A673 (cell line): ENCODE data around the gene SLC16A9. TPM values are rescaled to one million over a fixed set of nuclear protein-coding genes. Genes with fewer than 3 reads are reported as not detected.
"Not testable (repeated sequence)": the region's sequence is repeated elsewhere in the genome, so short reads cannot be mapped to it uniquely, and the experiment has no call there.

ENCODE experiments used
- BruUV-seq: library from RNA; stranded (reverse); fragments of 400-500 nt; replicated peaks from 2 replicates; lab custom pipeline; 2021; lab: Mats Ljungman, UMichigan
- CTCF ChIA-PET: fragments of 300-600 bp; sonication (Branson Sonifier 250); formaldehyde crosslinking; loops from one replicate; lab custom pipeline; 2022; ENCODE audit warnings: antibody characterized with exemption; lab: Charles Lee
- POLR2A ChIA-PET: fragments of 300-600 bp; sonication (Branson Sonifier 250); formaldehyde crosslinking; loops from one replicate; lab custom pipeline; 2022; ENCODE audit warnings: antibody characterized with exemption; ENCODE audit not compliant: low non-redundant PET; lab: Charles Lee
- DNase-seq: peaks from one replicate; pipeline ENCODE4 v3.0.0-alpha.2; 2015; ENCODE audit warnings: low spot score
- H3K27ac ChIP-seq: fragments of 200-600 bp; sonication (generic); 2 replicates; pipeline ENCODE4 v1.5.1; 2016; ENCODE audit warnings: mixed run types, low read depth, mild to moderate bottlenecking, mixed read lengths, antibody characterized with exemption, low read length; ENCODE audit not compliant: poor library complexity, severe bottlenecking
- H3K27me3 ChIP-seq: fragments of 200-600 bp; sonication (generic); replicated peaks from 2 replicates; pipeline ENCODE4 v1.6.1; 2017; ENCODE audit warnings: mixed run types, low read depth, mild to moderate bottlenecking, mixed read lengths, antibody characterized with exemption, low read length; ENCODE audit not compliant: insufficient read depth, poor library complexity
- H3K36me3 ChIP-seq: fragments of 200-600 bp; sonication (generic); 2 replicates; pipeline ENCODE4 v1.6.1; 2016; ENCODE audit warnings: mixed run types, mild to moderate bottlenecking, mixed read lengths, antibody characterized with exemption, low read length; ENCODE audit not compliant: insufficient read depth, poor library complexity, severe bottlenecking
- H3K4me1 ChIP-seq: fragments of 200-600 bp; sonication (generic); 2 replicates; pipeline ENCODE4 v1.6.1; 2017; ENCODE audit warnings: mixed run types, mild to moderate bottlenecking, mixed read lengths, antibody characterized with exemption, low read length; ENCODE audit not compliant: insufficient read depth, poor library complexity, severe bottlenecking
- H3K4me3 ChIP-seq: fragments of 200-600 bp; sonication (generic); 2 replicates; pipeline ENCODE4 v1.5.1; 2016; ENCODE audit warnings: low read depth, mixed run types, mild to moderate bottlenecking, mixed read lengths, low read length; ENCODE audit not compliant: poor library complexity, severe bottlenecking
- H3K9me3 ChIP-seq: fragments of 200-600 bp; sonication (generic); 2 replicates; pipeline ENCODE4 v1.6.1; 2016; ENCODE audit warnings: mixed run types, low read depth, mild to moderate bottlenecking, mixed read lengths, antibody characterized with exemption, low read length; ENCODE audit not compliant: poor library complexity, severe bottlenecking
- EZH2 ChIP-seq: fragments of 200-600 bp; sonication (generic); IDR thresholded peaks from 2 replicates; pipeline ENCODE4 v1.6.1; 2017; ENCODE audit warnings: borderline replicate concordance, low read depth, mild to moderate bottlenecking, mixed read lengths, antibody characterized with exemption, low read length; ENCODE audit not compliant: poor library complexity, severe bottlenecking
- intact Hi-C: fragments of 100-400 bp; cut with micrococcal nuclease; formaldehyde crosslinking; loops from one replicate; pipeline ENCODE4 v1.10.0; 2022; ENCODE audit not compliant: unreplicated experiment
- total RNA-seq: library from RNA; stranded (reverse); gene quantifications from 2 replicates; pipeline ENCODE4 v1.2.3, GENCODE V29; 2021
- TF ChIP-seq, protein P1 (sequence below): fragments of 300-800, 200-600 bp; sonication (generic); conservative IDR thresholded peaks from 2 replicates; pipeline ENCODE4 v1.5.1; 2017; ENCODE audit warnings: low read depth, mild to moderate bottlenecking, antibody characterized with exemption, low read length, moderate library complexity, mixed read lengths

Gene SLC16A9
- total RNA-seq, 1 experiment from 2014 or later, result 2.9 TPM

DNA sequence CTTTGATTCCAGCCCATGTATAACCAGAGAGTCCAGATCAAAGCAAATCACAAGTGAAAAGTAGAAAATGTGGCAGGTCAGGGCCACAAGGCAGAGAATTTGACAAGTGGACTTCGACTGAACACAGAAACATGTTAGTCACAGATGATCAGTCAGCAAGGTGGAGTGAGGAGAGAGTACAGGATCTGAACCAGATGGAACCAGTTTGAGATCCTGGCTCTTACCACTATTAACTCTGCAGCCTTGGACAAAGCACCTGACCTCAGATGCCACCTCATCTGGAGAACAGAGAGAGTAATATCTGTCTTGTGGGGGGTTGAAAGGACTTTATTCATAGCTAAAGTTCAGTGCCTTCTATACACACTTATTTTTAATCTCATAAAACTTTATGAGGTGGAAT lies 39.2 kb upstream of the SLC16A9 start:
- Histone ChIP-seq H3K9me3 (no peaks in the 10 kb centered on the region), H3K4me1 (no peaks in the 10 kb centered on the region), H3K27me3 (no peaks in the 10 kb centered on the region), H3K36me3 (no peaks in the 10 kb centered on the region), H3K27ac (no peak overlapping the region), H3K4me3 (no peak overlapping the region)
- ChIA-PET POLR2A (interaction anchor here (0.6 kb wide), 1 partner anchor 1388 kb away, joined by 3 read pairs; no protein-coding TSS in a partner anchor), CTCF (no interaction called here)
- intact Hi-C loops, result no loop called here
- TF ChIP-seq, protein P1, sequence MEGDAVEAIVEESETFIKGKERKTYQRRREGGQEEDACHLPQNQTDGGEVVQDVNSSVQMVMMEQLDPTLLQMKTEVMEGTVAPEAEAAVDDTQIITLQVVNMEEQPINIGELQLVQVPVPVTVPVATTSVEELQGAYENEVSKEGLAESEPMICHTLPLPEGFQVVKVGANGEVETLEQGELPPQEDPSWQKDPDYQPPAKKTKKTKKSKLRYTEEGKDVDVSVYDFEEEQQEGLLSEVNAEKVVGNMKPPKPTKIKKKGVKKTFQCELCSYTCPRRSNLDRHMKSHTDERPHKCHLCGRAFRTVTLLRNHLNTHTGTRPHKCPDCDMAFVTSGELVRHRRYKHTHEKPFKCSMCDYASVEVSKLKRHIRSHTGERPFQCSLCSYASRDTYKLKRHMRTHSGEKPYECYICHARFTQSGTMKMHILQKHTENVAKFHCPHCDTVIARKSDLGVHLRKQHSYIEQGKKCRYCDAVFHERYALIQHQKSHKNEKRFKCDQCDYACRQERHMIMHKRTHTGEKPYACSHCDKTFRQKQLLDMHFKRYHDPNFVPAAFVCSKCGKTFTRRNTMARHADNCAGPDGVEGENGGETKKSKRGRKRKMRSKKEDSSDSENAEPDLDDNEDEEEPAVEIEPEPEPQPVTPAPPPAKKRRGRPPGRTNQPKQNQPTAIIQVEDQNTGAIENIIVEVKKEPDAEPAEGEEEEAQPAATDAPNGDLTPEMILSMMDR, result no peak
- no peak for TF ChIP-seq EZH2
- DNase-seq, result no peak
- BruUV-seq, result no TSS peak

DNA sequence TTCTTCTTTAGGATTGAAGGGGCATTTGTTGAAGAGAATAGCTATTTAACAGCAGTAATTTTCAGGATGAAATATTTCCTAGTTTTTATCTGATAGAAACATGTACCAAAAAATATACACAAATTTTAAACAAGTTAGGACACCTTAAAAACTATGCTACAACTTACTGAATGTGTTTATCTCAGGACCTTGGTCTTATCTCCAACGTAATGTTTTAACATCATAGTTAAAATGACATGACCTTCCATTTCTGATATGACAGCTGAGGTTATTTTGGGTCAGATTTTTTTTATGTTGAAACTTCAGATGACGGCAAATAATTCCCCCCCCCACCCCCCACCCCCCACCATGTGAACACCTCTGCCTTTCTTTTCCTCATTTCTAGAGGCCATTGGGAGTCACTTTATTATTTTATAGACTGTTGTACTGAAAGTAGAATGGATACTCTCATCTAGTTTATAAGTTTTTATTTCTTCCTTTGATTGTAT lies 35.6 kb upstream of the SLC16A9 start:
- no peak overlapping the region for H3K27ac ChIP-seq
- no peaks in the 10 kb centered on the region for H3K9me3 ChIP-seq
- intact Hi-C loops, result no loop called here
- no TSS peak for BruUV-seq
- no peaks in the 10 kb centered on the region for H3K4me1 ChIP-seq
- CTCF ChIA-PET, result no interaction called here
- DNase-seq, result no peak
- no peak overlapping the region for H3K4me3 ChIP-seq
- POLR2A ChIA-PET, result no interaction called here
- no peaks in the 10 kb centered on the region for H3K36me3 ChIP-seq
- H3K27me3 ChIP-seq, result no peaks in the 10 kb centered on the region
- TF ChIP-seq, protein P1, result no peak
- no peak for TF ChIP-seq EZH2

DNA sequence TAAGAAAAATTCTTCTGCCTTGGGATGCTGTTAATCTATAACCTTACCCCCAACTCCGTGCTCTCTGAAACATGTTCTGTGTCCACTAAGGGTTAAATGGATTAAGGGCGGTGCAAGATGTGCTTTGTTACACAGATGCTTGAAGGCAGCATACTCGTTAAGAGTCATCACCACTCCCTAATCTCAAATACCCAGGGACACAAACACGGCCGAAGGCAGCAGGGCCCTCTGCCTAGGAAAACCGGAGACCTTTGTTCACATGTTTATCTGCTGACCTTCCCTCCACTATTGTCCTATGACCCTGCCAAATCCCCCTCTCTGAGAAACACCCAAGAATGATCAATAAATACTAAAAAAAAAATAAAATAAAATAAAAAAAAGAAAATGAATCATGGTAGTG lies 35.1 kb upstream of the SLC16A9 start:
- intact Hi-C loops, CTCF ChIA-PET, POLR2A ChIA-PET, H3K27ac ChIP-seq, DNase-seq, BruUV-seq, H3K9me3 ChIP-seq, H3K36me3 ChIP-seq, H3K4me3 ChIP-seq, H3K27me3 ChIP-seq, H3K4me1 ChIP-seq: not testable (repeated sequence)

DNA sequence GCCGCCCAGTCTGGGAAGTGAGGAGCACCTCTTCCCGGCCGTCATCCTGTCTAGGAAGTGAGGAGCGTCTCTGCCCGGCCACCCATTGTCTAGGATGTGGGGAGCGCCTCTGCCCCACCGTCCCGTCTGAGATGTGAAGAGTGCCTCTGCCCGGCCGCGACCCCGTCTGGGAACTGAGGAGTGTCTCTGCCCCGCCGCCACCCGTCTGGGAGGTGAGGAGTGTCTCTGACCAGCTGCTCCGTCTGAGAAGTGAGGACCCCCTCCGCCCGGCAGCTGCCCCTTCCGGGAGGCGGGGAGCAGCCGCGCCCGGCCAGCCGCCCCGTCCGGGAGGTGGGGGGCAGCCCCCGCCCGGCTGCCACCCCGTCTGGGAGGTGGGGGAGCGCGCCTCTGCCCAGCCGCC lies 34.5 kb upstream of the SLC16A9 start:
- CTCF ChIA-PET, H3K36me3 ChIP-seq, DNase-seq, H3K4me1 ChIP-seq, H3K9me3 ChIP-seq, BruUV-seq, H3K27me3 ChIP-seq, POLR2A ChIA-PET, H3K27ac ChIP-seq, intact Hi-C loops, H3K4me3 ChIP-seq: not testable (repeated sequence)
